Measurements from ENCODE around the gene ZNF318.
"Not testable (repeated sequence)": the region's sequence is repeated elsewhere in the genome, so short reads cannot be mapped to it uniquely, and the experiment has no call there.

Gene ZNF318

DNA sequence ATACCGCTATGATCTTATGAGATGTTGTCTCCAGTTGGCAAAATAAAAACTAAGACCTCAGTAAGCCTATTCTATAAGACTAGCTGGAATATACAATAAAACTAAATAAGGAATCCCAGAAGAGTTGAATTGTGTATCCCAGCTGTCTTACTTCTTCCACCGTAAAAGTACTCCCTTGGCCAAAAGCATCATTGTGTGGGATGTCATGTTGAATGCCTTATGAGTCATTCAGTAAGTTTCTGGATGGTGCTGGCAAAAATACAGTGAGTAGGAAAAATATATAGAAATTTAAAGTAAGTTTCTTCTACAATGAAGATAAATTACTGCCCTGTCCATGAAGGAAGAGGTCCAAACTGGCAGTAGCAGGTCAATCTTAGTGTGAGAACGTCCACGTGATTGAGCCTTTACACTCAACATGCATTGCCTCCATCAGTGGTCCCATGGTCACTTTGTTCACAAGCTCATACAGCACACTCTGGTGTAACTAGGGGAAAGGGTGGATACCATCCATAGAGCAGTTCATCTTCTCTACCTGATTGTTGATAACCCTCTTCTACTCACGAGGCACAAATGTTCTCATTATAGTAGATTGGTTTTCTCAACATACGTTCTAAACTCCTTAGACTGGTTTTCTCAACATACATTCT is 13.7 kb upstream of the ZNF318 start:
- Histone ChIP-seq H3K4me1 (ENCODE audit: control insufficient read depth, insufficient read depth, low read length) (no peaks in the 10 kb centered on the region), H3K27ac (ENCODE audit: low read depth, low read length) (no peak overlapping the region), H3K36me3 (ENCODE audit: control insufficient read depth, insufficient read depth, low read length) (no peaks in the 10 kb centered on the region), H3K9me3 (ENCODE audit: control insufficient read depth, insufficient read depth, low read depth, low read length) (no peaks in the 10 kb centered on the region), H3K4me3 (ENCODE audit: low read depth, low read length) (no peak overlapping the region), H3K27me3 (ENCODE audit: control insufficient read depth, insufficient read depth, low read length) (no peaks in the 10 kb centered on the region; the same call in 1 of the 2 replicates), H3K9ac (ENCODE audit: low read length) (no peak overlapping the region)

DNA sequence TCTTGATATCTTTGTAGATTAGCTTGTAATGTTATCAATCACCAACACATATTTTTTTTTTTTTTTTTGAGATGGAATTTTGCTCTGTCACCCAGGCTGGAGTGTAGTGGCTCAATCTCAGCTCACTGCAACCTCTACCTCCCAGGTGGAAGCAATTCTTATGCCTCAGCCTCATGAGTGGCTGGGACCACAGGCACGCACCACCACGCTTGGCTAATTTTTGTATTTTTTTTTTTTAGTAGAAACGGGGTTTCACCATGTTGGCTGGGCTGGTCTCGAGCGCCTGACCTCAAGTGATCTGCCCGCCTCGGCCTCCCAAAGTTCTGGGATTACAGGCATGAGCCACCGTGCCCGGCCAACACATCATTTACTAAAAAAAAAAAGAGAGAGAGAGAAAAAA is 11.4 kb upstream of the ZNF318 start:
- H3K4me1 ChIP-seq (ENCODE audit: control insufficient read depth, insufficient read depth, low read length); H3K36me3 ChIP-seq (ENCODE audit: control insufficient read depth, insufficient read depth, low read length); H3K9me3 ChIP-seq (ENCODE audit: control insufficient read depth, insufficient read depth, low read depth, low read length); H3K9ac ChIP-seq (ENCODE audit: low read length); H3K27ac ChIP-seq (ENCODE audit: low read depth, low read length); H3K27me3 ChIP-seq (ENCODE audit: control insufficient read depth, insufficient read depth, low read length); H3K4me3 ChIP-seq (ENCODE audit: low read depth, low read length): not testable (repeated sequence)

DNA sequence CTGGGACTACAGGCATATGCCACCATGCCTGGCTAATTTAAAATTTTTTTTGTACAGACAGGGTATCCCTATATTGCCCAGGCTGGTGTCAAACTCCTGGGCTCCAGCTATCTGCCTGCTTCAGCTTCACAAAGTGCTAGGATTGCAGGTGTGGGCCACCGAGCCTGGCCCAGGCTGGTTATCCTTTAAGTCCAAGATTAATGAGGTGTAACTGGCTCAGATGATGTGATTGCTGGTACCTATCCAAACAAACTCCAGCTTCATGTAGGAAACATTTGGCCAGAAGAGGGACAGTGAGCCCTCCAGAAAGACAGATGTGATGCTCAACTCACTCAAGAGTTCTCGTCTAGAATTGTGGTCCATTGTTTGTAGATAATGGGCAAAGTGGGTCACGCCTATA is 9.2 kb upstream of the ZNF318 start:
- Histone ChIP-seq H3K9me3 (ENCODE audit: control insufficient read depth, insufficient read depth, low read depth, low read length) (no peaks in the 10 kb centered on the region), H3K36me3 (ENCODE audit: control insufficient read depth, insufficient read depth, low read length) (no peaks in the 10 kb centered on the region), H3K27me3 (ENCODE audit: control insufficient read depth, insufficient read depth, low read length) (no peaks in the 10 kb centered on the region; the same call in 1 of the 2 replicates), H3K4me3 (ENCODE audit: low read depth, low read length) (no peak overlapping the region), H3K4me1 (ENCODE audit: control insufficient read depth, insufficient read depth, low read length) (no peaks in the 10 kb centered on the region), H3K27ac (ENCODE audit: low read depth, low read length) (no peak overlapping the region), H3K9ac (ENCODE audit: low read length) (no peak overlapping the region)

DNA sequence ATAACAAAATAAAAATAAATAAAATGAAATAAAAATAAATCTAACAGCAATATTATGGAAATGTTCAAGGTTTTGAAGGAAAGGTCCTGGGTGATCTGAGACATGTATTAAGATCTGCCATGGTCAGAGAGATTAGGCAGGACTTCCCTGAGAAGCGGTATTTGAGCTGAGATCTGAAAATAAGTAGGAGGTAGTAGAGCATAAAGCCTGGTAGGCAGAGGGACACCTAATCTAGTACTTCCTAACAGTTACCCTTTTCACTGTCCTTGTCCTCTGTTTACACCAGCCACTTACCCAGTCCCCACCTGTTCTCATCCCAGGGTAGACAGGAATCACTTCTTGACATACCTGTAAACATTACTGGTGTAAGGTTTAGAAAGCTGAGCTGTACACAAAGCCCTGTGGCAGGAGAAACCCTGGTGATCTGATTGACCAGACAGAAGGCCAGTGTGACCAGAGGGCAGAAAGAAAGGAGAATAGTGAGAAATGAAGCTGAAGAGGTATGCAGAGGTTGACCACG is 8.3 kb upstream of the ZNF318 start:
- H3K4me3 ChIP-seq (ENCODE audit: low read depth, low read length), result no peak overlapping the region
- H3K4me1 ChIP-seq (ENCODE audit: control insufficient read depth, insufficient read depth, low read length), result no peaks in the 10 kb centered on the region
- no peaks in the 10 kb centered on the region; the same call in 1 of the 2 replicates for H3K27me3 ChIP-seq (ENCODE audit: control insufficient read depth, insufficient read depth, low read length)
- no peaks in the 10 kb centered on the region for H3K36me3 ChIP-seq (ENCODE audit: control insufficient read depth, insufficient read depth, low read length)
- H3K27ac ChIP-seq (ENCODE audit: low read depth, low read length), result no peak overlapping the region
- H3K9me3 ChIP-seq (ENCODE audit: control insufficient read depth, insufficient read depth, low read depth, low read length), result no peaks in the 10 kb centered on the region
- no peak overlapping the region for H3K9ac ChIP-seq (ENCODE audit: low read length)

DNA sequence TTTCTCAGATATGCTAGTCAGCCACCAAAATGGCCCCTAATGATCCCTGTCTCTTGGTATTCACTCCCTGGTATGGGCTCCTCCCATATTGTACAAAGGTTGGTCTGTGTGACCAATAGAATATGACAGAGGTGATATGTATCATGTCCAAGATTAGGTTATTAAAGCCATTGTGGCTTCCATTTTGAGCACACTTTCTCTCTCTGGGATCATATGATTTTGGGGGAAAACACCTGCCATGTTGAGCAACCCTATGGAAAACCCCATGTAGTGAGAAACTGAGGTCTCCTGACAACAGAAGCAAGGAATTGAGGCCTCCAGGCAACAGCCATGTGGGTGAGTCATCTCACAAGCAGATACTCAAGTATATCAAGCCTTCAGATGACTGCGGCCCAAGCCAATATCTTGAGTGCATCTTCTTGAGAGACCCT is 7.1 kb upstream of the ZNF318 start:
- Histone ChIP-seq H3K9ac (ENCODE audit: low read length) (no peak overlapping the region), H3K27me3 (ENCODE audit: control insufficient read depth, insufficient read depth, low read length) (no peaks in the 10 kb centered on the region; the same call in 1 of the 2 replicates), H3K4me1 (ENCODE audit: control insufficient read depth, insufficient read depth, low read length) (peaks cover 3% of the 10 kb centered on the region; the same call in 1 of the 2 replicates), H3K36me3 (ENCODE audit: control insufficient read depth, insufficient read depth, low read length) (no peaks in the 10 kb centered on the region), H3K4me3 (ENCODE audit: low read depth, low read length) (no peak overlapping the region), H3K27ac (ENCODE audit: low read depth, low read length) (no peak overlapping the region), H3K9me3 (ENCODE audit: control insufficient read depth, insufficient read depth, low read depth, low read length) (no peaks in the 10 kb centered on the region)

DNA sequence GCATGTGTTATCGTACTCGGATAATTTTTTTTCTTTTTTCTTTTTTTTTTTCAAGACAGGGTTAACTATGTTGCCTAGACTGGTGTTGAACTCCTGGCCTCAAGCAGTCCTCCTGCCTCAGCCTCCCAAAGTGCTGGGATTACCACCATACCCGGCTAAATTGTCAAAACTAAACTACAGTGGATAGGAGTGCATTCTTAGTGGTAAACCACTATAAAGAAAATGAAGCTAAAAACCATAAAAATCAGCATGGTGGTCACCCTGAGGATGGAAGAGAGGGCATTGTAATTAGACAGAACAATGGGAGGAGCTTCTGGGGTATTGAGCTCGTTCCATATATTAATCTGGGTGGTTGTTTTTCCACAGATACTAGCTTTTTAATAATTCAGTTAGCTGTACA is 6.2 kb upstream of the ZNF318 start:
- no peak overlapping the region for H3K9ac ChIP-seq (ENCODE audit: low read length)
- H3K9me3 ChIP-seq (ENCODE audit: control insufficient read depth, insufficient read depth, low read depth, low read length), result no peaks in the 10 kb centered on the region
- no peaks in the 10 kb centered on the region; the same call in 1 of the 2 replicates for H3K27me3 ChIP-seq (ENCODE audit: control insufficient read depth, insufficient read depth, low read length)
- H3K36me3 ChIP-seq (ENCODE audit: control insufficient read depth, insufficient read depth, low read length), result no peaks in the 10 kb centered on the region
- no peak overlapping the region for H3K4me3 ChIP-seq (ENCODE audit: low read depth, low read length)
- peaks cover 6% of the 10 kb centered on the region; the same call in 1 of the 2 replicates for H3K4me1 ChIP-seq (ENCODE audit: control insufficient read depth, insufficient read depth, low read length)
- no peak overlapping the region for H3K27ac ChIP-seq (ENCODE audit: low read depth, low read length)

DNA sequence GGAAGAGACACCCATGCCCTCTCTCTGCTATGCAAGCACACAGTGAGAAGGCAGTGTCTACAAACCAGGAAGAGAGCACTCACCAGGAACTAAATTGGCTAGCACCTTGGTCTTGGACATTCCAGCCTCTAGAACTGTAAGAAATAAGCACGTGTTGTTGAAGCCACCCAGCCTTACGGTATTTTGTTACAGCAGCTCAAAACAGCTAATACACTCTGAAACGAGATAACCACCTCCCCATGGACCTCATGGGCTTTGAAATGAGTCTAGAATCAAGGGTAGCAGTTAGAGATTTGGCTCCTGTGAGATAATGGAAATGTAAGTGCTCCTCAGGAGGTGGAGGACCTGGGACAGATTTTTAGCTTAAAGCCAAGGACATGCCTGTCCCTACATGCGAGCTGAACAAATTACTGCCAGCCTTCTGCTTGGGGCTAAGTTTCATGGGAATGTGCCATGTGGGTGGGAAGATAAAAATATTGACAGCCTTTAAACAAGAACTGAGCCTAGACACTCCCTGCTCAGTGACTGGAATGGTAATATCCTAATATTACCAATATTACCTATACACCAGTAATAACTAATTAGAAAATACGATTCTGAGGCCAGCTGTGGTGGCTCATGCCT is 3.9 kb upstream of the ZNF318 start:
- peaks cover 2% of the 10 kb centered on the region; the same call in 1 of the 2 replicates for H3K27me3 ChIP-seq (ENCODE audit: control insufficient read depth, insufficient read depth, low read length)
- H3K36me3 ChIP-seq (ENCODE audit: control insufficient read depth, insufficient read depth, low read length), result no peaks in the 10 kb centered on the region
- no peaks in the 10 kb centered on the region for H3K9me3 ChIP-seq (ENCODE audit: control insufficient read depth, insufficient read depth, low read depth, low read length)
- H3K27ac ChIP-seq (ENCODE audit: low read depth, low read length), result no peak overlapping the region
- H3K4me1 ChIP-seq (ENCODE audit: control insufficient read depth, insufficient read depth, low read length), result peaks cover 6% of the 10 kb centered on the region; the same call in 1 of the 2 replicates
- H3K9ac ChIP-seq (ENCODE audit: low read length), result no peak overlapping the region
- H3K4me3 ChIP-seq (ENCODE audit: low read depth, low read length), result no peak overlapping the region

DNA sequence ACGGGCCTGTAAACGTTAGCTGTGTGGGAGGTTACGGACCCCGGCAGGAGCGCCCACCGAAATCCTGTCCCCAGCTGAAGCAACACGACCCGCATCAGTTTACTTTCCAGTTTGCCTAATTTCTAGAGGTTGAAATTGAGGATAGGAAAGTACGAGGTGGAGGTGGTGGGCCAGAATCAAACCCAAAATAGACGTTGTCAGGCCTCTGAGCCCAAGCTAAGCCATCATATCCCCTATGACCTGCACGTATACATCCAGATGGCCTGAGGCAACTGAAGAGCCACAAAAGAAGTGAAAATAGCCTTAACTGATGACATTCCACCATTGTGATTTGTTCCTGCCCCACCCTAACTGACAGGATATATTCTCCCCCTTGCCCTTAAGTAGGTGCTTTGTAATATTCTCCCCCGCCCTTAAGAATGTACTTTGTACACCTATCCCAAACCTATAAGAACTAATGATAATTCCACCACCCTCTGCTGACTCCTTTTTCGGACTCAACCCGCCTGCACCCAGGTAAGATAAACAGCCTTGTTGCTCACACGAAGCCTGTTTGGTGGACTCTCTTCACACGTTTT is 645 bp upstream of the ZNF318 start:
- Histone ChIP-seq H3K27me3 (ENCODE audit: control insufficient read depth, insufficient read depth, low read length) (peaks cover 11% of the 10 kb centered on the region), H3K9ac (ENCODE audit: low read length) (peak overlapping the region; percentile 70), H3K4me3 (ENCODE audit: low read depth, low read length) (peak overlapping the region; percentile 73), H3K27ac (ENCODE audit: low read depth, low read length) (peak overlapping the region; percentile 46; the same call in 1 of the 2 replicates)
- not testable (repeated sequence) for H3K36me3 ChIP-seq (ENCODE audit: control insufficient read depth, insufficient read depth, low read length); H3K9me3 ChIP-seq (ENCODE audit: control insufficient read depth, insufficient read depth, low read depth, low read length); H3K4me1 ChIP-seq (ENCODE audit: control insufficient read depth, insufficient read depth, low read length)

DNA sequence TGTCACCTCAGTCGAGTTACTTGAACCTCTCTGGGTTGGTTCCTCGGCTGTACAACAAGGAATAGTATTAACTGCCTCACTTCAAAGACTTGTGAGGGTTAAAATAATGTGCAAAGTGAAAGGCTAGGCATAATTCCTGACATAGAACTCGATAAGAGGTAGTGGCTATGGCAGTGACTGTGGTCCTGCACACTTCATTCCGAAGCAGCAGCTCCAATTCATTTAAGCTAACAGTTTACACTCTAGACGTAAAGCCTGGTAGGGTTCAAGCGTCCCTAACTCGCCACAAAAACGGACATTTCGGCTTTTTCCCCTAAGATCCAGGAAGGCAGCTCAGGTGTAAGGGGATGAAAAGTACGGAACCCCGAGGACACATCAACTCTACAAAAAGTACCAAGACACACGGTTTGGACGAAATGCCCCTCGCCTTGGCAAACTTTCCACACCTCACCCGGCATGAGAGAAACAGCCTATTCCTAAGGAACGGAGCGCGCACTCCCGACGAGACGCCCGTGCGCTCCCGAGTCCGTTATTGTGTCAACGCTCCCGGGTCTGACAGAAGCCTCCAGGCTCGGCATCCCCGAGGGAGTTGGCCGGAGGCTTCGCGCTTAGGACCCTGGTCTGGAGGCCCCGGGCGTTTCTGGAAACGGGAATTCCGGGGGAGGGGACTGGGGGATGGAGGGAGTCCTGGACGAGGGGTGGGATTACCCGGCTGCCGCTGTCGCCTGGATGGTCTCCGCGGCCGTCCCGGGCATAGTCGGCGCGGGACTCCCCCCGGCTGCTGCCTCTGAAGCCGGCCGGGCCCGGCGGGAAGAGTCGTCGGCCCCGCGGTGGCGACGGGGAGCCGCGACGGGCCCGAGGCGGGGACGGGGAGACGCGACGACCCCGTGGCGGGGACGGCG is 937 bp downstream of the ZNF318 start:
- H3K4me1 ChIP-seq (ENCODE audit: control insufficient read depth, insufficient read depth, low read length), result peaks cover 10% of the 10 kb centered on the region
- no peak overlapping the region for H3K27ac ChIP-seq (ENCODE audit: low read depth, low read length)
- peaks cover 18% of the 10 kb centered on the region for H3K36me3 ChIP-seq (ENCODE audit: control insufficient read depth, insufficient read depth, low read length)
- peak overlapping the region; percentile 73 for H3K4me3 ChIP-seq (ENCODE audit: low read depth, low read length)
- peak overlapping the region; percentile 89 for H3K9ac ChIP-seq (ENCODE audit: low read length)
- no peaks in the 10 kb centered on the region for H3K9me3 ChIP-seq (ENCODE audit: control insufficient read depth, insufficient read depth, low read depth, low read length)
- H3K27me3 ChIP-seq (ENCODE audit: control insufficient read depth, insufficient read depth, low read length), result peaks cover 11% of the 10 kb centered on the region

DNA sequence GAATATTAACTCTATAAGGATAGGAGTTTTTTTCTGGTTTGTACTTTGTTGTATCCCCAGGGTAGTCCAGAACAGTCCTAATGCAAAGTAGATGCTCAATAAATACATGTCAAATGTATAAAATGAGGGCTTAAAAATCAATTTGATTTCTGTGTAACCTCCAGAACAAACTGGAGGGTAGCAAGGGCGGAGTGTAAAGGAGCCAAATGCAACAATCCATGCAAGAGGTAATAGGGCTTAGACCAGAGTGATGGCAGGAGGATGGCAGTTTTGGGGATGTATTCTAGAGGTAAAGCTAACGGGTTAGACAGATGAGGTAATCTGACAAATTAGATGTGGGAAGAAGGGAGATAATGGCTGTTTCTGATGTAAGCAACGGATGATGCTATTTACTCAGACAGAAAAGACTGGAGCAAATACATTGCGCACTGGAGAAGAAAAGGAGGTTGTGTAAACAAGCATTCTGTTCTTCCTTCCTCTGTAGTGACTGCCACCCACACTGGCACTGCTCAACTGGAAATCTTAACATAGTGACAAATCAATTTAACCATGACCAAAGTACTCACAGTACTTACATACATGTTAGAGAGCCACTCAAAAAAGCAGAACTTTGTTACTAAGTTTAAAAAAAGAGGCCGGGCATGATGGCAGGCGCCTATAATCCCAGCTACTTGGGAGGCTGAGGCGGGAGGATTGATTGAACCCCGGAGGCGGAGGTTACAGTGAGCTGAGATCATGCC is 2.0 kb downstream of the ZNF318 start:
- peaks cover 28% of the 10 kb centered on the region for H3K36me3 ChIP-seq (ENCODE audit: control insufficient read depth, insufficient read depth, low read length)
- H3K27ac ChIP-seq (ENCODE audit: low read depth, low read length), result no peak overlapping the region
- peaks cover 10% of the 10 kb centered on the region for H3K4me1 ChIP-seq (ENCODE audit: control insufficient read depth, insufficient read depth, low read length)
- H3K9me3 ChIP-seq (ENCODE audit: control insufficient read depth, insufficient read depth, low read depth, low read length), result no peaks in the 10 kb centered on the region
- H3K9ac ChIP-seq (ENCODE audit: low read length), result no peak overlapping the region
- H3K27me3 ChIP-seq (ENCODE audit: control insufficient read depth, insufficient read depth, low read length), result peaks cover 11% of the 10 kb centered on the region
- H3K4me3 ChIP-seq (ENCODE audit: low read depth, low read length), result no peak overlapping the region
